Embryonic facial prominence (tissue), 1 donor: ENCODE measurements around the gene ZNF30.
"Not testable (repeated sequence)": the region's sequence is repeated elsewhere in the genome, so short reads cannot be mapped to it uniquely, and the experiment has no call there.

ENCODE experiments used
- DNase-seq: peaks from one replicate; pipeline ENCODE4 v3.0.0-alpha.2; 2016; ENCODE audit errors: extremely low spot score

ZNF30 gene

DNA sequence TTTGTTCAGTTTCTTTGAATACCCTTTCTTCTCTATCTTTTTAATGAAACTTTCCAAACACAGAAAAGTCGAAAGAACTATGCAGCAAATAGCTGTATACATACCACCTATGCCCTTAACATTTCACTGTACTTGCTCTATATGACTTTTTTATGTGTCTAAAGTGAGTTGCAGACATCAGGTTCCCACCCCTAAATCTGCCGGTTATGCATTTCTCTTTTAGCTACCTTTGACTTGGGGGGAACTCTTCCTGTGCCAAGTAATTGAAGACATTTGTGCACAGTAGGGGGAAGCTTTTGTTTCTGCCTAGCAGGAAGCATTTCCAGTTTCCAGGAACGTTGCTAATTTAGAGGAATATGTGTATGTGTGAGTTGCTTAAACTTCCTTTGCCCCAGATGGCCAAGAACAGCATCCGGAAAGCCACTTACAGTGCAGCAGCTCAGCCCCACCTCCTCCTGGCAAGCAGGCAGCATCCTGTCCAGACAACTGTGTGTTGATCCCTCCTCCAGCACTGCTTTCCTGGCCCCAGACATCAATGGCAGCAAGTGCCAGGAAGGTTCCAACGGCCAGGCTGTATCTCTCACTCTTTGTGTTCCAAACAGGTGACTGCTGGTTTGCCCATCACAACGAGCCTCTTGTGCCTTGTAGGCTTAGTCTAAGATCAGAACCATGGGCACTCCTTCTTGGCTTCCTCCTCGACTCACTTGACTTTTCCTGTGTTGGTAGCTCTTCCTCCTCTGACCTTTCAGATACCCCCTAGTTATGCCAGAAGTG is 58.7 kb downstream of the ZNF30 start:
- no peak for DNase-seq

DNA sequence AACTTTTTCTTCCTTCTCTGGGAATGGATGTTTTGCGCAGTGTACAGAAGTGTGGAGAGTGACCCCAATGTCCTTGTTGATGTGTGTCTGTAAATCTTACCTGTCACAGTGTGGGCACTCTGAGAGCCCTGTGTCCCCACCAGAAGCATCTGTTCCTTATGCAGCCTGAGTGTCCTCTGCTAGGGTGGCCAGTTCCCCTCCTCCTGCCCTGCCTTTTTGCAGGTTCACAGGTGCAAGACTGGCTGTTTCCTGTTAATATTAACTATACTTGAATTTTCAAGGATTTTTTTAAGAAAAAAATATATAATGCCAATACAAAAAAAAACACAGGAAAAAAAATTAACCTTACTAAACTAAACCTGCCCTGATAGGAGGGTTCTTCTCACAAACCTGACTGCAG is 61.4 kb downstream of the ZNF30 start:
- no peak for DNase-seq

DNA sequence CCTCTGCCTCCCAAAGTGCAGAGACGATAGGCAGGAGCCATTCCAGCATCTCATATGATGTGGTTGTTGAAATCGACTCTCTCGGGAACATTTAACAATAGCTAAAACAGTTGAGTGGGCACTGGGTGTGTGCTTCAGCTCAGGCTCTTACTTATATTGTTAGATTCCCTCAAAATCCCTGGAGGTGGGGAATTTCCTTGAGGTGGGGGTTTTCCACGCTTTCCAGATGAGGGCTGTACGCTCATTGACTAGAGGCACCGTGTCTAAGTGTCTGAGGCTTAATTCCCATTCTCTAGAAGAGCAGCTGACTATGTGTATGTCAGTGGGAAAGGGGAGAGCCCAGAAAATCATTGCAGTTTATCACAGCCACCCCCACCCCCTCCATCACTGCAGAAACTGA is 62.6 kb downstream of the ZNF30 start:
- no peak for DNase-seq

DNA sequence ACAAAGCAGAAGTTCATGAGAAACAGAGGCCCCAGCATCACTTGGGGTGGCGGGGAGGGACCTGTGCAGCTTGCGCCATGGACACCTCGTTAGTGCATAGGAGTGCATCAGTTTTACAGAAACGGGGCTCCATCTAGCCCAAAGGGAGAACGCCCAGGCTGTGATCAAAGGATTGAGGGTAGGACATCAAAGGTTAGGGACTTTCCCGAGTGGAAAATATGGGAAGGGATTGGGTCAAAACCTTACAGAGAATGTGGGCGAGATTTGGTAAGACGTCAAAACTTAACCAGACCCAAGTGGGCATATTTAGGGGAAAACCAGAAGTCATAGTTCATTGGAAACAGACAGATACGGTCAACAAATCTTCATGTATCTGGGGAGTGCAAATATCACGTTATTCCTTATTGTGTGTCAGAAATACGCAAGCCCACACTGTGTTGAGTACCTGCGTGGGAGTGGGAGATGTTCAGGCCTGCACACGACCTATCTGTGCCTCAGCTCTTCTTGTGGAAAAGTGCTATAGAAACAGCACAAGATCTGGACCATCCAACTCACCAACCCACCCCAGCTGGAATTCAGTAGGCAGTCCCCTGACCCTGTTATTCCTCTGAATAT is 64.0 kb downstream of the ZNF30 start:
- no peak for DNase-seq

DNA sequence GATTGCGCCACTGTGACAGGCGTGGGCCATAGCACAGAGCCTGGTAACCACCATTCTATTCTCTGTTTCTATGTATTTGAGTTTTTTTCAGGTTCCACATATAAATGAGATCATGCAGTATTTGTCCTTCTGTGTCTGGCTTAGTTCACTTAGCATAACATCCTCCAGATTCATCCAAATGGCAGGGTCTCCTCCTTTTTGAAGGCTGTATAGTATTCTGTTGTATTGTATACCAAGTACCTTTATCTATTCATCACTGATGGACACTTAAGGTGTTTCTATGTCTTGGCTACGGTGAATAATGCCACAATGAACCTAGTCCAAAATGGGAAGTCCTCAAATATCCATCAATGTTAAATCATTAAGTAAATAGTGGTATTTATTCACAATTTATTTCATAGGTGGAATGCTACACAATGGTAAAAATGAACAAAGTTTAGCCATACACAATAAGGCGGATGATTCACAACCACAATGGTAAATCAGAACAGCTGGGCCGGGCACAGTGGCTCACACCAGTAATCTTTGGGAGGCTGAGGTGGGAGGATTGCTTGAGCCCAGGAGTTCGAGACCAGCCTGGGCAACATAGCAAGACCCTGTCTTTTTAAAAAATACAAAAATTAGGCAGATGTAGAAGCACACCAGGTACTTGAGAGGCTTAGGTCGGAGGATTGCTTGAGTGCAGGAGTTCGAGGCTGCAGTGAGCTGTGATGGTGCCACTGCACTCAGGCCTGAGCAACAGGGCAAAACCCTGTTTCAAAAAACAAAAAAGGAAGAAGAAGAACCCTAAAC is 65.0 kb downstream of the ZNF30 start:
- no peak for DNase-seq

DNA sequence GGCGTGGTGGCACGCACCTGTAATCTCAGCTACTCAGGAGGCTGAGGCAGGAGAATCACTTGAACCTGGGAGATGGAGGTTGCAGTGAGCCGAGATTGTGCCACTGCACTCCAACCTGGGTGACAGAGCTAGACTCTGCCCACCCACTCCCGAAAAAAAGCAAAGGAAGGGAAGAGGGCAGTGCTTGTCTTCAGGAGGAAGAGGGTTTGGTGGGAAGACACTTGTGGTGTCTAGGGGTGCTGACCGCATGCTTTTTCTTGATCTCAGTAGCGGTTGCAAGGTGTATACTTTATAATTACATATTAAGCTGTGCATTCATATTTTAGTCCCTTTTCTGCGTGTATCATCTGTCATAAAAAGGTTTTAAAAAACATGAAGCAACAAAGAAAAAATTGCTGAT is 65.9 kb downstream of the ZNF30 start:
- DNase-seq: not testable (repeated sequence)

DNA sequence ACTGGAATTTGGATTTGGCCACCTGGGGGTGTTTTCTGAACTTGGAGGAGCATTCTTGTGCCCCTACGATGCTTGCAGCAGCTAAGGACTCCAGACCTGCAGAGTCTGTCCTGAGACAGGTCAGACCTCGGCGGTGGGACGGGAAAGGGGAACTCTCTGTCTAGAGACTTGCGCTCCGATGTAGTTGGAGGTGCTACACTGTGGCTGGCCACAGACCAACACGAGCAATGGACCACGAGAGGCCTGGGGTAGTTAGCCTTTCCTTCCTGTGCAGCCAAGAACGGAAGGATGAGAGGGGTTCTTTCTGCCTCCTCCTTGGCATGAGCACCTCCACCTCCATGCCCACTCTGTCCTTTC is 67.6 kb downstream of the ZNF30 start:
- DNase-seq: no peak
